Keratinocyte (primary cell): ENCODE data around the gene ZNF649. TPM values are rescaled to one million over a fixed set of nuclear protein-coding genes. Genes with fewer than 3 reads are reported as not detected.

Source experiments
- DNase-seq: peaks from one replicate; pipeline ENCODE4 v3.0.0-alpha.2; 2011; ENCODE audit warnings: low read depth, missing footprints, low spot score
- FAIRE-seq: peaks from 2 replicates; lab custom pipeline; 2011; peaks lifted over from hg19 to GRCh38; lab: Jason Lieb, UNC
- H2AFZ ChIP-seq: 2 replicates; pipeline ENCODE4 v1.6.0; 2012; ENCODE audit warnings: low read length, control low read depth, inconsistent platforms; ENCODE audit not compliant: control insufficient read depth
- H3K27ac ChIP-seq: 2 replicates; pipeline ENCODE4 v1.5.1; 2011; ENCODE audit warnings: low read length; ENCODE audit not compliant: control insufficient read depth, insufficient read depth
- H3K27me3 ChIP-seq: 3 replicates; pipeline ENCODE4 v1.6.0; 2011; ENCODE audit warnings: low read length; ENCODE audit not compliant: control insufficient read depth, insufficient read depth; ENCODE audit errors: extremely low read depth
- H3K36me3 ChIP-seq, 2 experiments: 2 replicates in 1 of 2; 3 replicates in 1 of 2; pipeline ENCODE4 v1.5.1; 2011; ENCODE audit warnings: low read length in 2 of 2, mild to moderate bottlenecking in 1 of 2; ENCODE audit not compliant: control insufficient read depth in 2 of 2, insufficient read depth in 2 of 2; ENCODE audit errors: extremely low read depth in 1 of 2
- H3K4me1 ChIP-seq: 3 replicates; pipeline ENCODE4 v1.5.1; 2011; ENCODE audit warnings: low read length; ENCODE audit not compliant: control insufficient read depth, insufficient read depth; ENCODE audit errors: extremely low read depth
- H3K4me2 ChIP-seq: 3 replicates; pipeline ENCODE4 v1.6.0; 2011; ENCODE audit warnings: low read depth, low read length; ENCODE audit not compliant: control insufficient read depth, insufficient read depth; ENCODE audit errors: extremely low read depth
- H3K4me3 ChIP-seq, 3 experiments: fragments of 200-600 bp in 1 of 3; sonication (generic) in 1 of 3; 2 replicates in 2 of 3; 3 replicates in 1 of 3; pipeline ENCODE4 v1.5.1; 2011 to 2016; ENCODE audit warnings: low read length in 3 of 3, mild to moderate bottlenecking in 3 of 3, control low read depth in 2 of 3, inconsistent platforms in 1 of 3, low read depth in 1 of 3, mixed read lengths in 1 of 3, mixed run types in 1 of 3, moderate library complexity in 1 of 3; ENCODE audit not compliant: control insufficient read depth in 2 of 3, insufficient read depth in 2 of 3; ENCODE audit errors: extremely low read depth in 1 of 3
- H3K79me2 ChIP-seq: 2 replicates; pipeline ENCODE4 v1.6.0; 2012; ENCODE audit warnings: low read length; ENCODE audit not compliant: control insufficient read depth, insufficient read depth
- H3K9ac ChIP-seq: 3 replicates; pipeline ENCODE4 v1.6.0; 2011; ENCODE audit warnings: low read length; ENCODE audit not compliant: control insufficient read depth, insufficient read depth; ENCODE audit errors: extremely low read depth
- H3K9me1 ChIP-seq: 3 replicates; pipeline ENCODE4 v1.6.0; 2011; ENCODE audit warnings: low read length; ENCODE audit not compliant: control insufficient read depth, insufficient read depth; ENCODE audit errors: extremely low read depth
- H3K9me3 ChIP-seq: 2 replicates; pipeline ENCODE4 v1.5.1; 2012; ENCODE audit warnings: low read depth, low read length; ENCODE audit not compliant: control insufficient read depth
- H4K20me1 ChIP-seq: 3 replicates; pipeline ENCODE4 v1.6.0; 2011; ENCODE audit warnings: low read length; ENCODE audit not compliant: control insufficient read depth, insufficient read depth; ENCODE audit errors: extremely low read depth
- EZH2 ChIP-seq: IDR thresholded peaks from one replicate; pipeline ENCODE4 v1.6.1; 2012; ENCODE audit warnings: inconsistent platforms, mild to moderate bottlenecking, low read length, moderate library complexity
- dilution Hi-C: fragments of 300-500 bp; cut with MboI; formaldehyde crosslinking; loops from one replicate; pipeline ENCODE4 v1.7.0; 2020; ENCODE audit warnings: low sequenced_read_pairs; ENCODE audit not compliant: extremely low pct_ligation_motif_present
- polyA plus RNA-seq, 5 experiments: library from polyadenylated mRNA; depleted of rRNA in 3 of 5; stranded (reverse) in 3 of 5; stranded (forward) in 1 of 5; unstranded in 1 of 5; fragments of >200 nt; gene quantifications; 1 replicate in 1 of 5; 2 replicates in 3 of 5; 3 replicates in 1 of 5; pipeline versions ENCODE4 v1.2.1 to v1.2.3, GENCODE V29; 2011 to 2012; ENCODE audit warnings: missing spikeins in 2 of 5, low read depth in 1 of 5, low replicate concordance in 1 of 5
- TF ChIP-seq, protein P1 (sequence below), 3 experiments: IDR thresholded peaks in 1 of 3; conservative IDR thresholded peaks in 1 of 3; optimal IDR thresholded peaks in 1 of 3; 2 replicates in 2 of 3; 3 replicates in 1 of 3; pipeline versions ENCODE3 to v1.5.1; 2011; ENCODE audit warnings: low read length in 3 of 3, mild to moderate bottlenecking in 3 of 3, moderate library complexity in 2 of 3, control low read depth in 1 of 3, inconsistent platforms in 1 of 3; ENCODE audit not compliant: insufficient read depth in 2 of 3; ENCODE audit errors: extremely low read depth in 1 of 3

Gene ZNF649
- polyA plus RNA-seq, 1 donor (not counting 4 experiments of a cell fraction or from before 2014, with no cell fraction given): 6.5 TPM

- TF ChIP-seq, protein P1, sequence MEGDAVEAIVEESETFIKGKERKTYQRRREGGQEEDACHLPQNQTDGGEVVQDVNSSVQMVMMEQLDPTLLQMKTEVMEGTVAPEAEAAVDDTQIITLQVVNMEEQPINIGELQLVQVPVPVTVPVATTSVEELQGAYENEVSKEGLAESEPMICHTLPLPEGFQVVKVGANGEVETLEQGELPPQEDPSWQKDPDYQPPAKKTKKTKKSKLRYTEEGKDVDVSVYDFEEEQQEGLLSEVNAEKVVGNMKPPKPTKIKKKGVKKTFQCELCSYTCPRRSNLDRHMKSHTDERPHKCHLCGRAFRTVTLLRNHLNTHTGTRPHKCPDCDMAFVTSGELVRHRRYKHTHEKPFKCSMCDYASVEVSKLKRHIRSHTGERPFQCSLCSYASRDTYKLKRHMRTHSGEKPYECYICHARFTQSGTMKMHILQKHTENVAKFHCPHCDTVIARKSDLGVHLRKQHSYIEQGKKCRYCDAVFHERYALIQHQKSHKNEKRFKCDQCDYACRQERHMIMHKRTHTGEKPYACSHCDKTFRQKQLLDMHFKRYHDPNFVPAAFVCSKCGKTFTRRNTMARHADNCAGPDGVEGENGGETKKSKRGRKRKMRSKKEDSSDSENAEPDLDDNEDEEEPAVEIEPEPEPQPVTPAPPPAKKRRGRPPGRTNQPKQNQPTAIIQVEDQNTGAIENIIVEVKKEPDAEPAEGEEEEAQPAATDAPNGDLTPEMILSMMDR (optimal IDR thresholded peaks at IDR 0.05 in 1 of 3, IDR thresholded peaks at IDR 0.05 in 1 of 3, conservative IDR thresholded peaks at IDR 0.05 in 1 of 3; ENCODE audit: extremely low read depth in 1 of 3, insufficient read depth in 2 of 3, low read length in 3 of 3): no peak
- no peak for TF ChIP-seq EZH2
- no peaks in the 10 kb centered on the region for H3K27me3 ChIP-seq
- no peak for DNase-seq
- peak overlapping the region; percentile 76 for H3K4me2 ChIP-seq
- peak overlapping the region; percentile 100 for H2AFZ ChIP-seq
- H3K9me3 ChIP-seq: peaks cover 8% of the 10 kb centered on the region
- FAIRE-seq: no peak
- no peaks in the 10 kb centered on the region for H4K20me1 ChIP-seq
- H3K4me3 ChIP-seq: peak overlapping the region; percentile 89 to 99 (median 91)
- peak overlapping the region; percentile 89 for H3K9ac ChIP-seq
- dilution Hi-C loops: no loop called here
- peaks cover 3% of the 10 kb centered on the region for H3K4me1 ChIP-seq
- peaks cover 0 to 3% of the 10 kb centered on the region in 2 experiments for H3K36me3 ChIP-seq
- peaks cover 12% of the 10 kb centered on the region for H3K79me2 ChIP-seq
- no peaks in the 10 kb centered on the region for H3K9me1 ChIP-seq
- H3K27ac ChIP-seq: peak overlapping the region; percentile 82
Observed at GRCh38 chr19:51926426-51926783, 21.6 kb upstream of the ZNF649 start.

GRCh38 chr19:51921949-51922348, 17.1 kb upstream of the ZNF649 start:
- FAIRE-seq: no peak

More at GRCh38 chr19:51921949-51922348, 17.1 kb upstream of the ZNF649 start:
- no peaks in the 10 kb centered on the region for H3K4me1 ChIP-seq
- DNase-seq: no peak
- H3K4me3 ChIP-seq: no peak overlapping the region
- H3K79me2 ChIP-seq: no peaks in the 10 kb centered on the region
- TF ChIP-seq EZH2: no peak
- TF ChIP-seq, protein P1 (optimal IDR thresholded peaks at IDR 0.05 in 1 of 3, IDR thresholded peaks at IDR 0.05 in 1 of 3, conservative IDR thresholded peaks at IDR 0.05 in 1 of 3; ENCODE audit: extremely low read depth in 1 of 3, insufficient read depth in 2 of 3, low read length in 3 of 3): no peak
- peaks cover 9% of the 10 kb centered on the region for H3K9me3 ChIP-seq
- H3K9ac ChIP-seq: no peak overlapping the region
- H3K27me3 ChIP-seq: no peaks in the 10 kb centered on the region
- no peak overlapping the region for H3K27ac ChIP-seq
- H4K20me1 ChIP-seq: no peaks in the 10 kb centered on the region
- H3K4me2 ChIP-seq: no peak overlapping the region
- no peak overlapping the region for H2AFZ ChIP-seq
- H3K36me3 ChIP-seq: no peaks in the 10 kb centered on the region
- dilution Hi-C loops: no loop called here
- no peaks in the 10 kb centered on the region for H3K9me1 ChIP-seq
